ENCODE measurements around the gene RAB8B.
A peak's percentile ranks its signal among the peaks of the same experiment; 100 is the strongest.

The RAB8B gene

DNA sequence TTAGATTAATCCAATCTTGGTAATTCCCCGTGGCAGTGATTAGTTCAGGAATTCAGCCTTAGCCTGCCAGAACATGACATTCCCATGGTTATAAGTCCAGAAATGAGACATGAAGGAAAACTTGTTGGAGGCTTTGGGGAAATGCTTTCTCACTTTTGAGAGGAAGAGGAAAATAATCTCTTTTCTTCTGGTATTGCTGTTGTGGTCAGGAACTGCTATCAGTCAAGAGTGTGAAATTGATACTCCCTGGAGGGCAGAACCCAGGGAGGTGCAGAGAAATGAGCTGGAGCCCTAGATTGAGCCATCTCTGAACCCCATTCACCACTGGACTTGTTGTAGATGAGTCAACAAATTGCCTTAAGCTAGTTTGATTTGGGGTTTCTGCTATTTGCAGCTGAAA lies 49.4 kb downstream of the RAB8B start:
- ATAC-seq: peak; percentile 70 to 84

DNA sequence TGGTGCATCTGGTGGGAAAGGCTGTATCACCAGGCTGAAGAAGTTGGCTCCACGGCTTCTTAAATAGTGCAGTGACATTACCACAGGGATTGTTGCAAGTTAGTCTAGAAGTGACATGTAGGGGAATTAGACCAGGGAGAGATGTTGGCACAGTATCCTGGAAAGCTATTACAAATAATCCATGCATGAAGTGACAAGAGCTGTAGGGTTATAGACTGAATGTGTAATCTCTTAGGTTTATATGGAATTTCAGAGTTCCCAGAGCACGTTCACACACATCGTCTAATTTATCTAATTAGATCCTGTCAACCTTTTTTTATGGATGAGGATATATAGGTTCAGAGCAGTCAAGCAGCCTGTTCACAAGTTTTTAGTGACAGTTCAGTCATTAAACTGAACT lies 50.7 kb downstream of the RAB8B start:
- no peak for ATAC-seq

DNA sequence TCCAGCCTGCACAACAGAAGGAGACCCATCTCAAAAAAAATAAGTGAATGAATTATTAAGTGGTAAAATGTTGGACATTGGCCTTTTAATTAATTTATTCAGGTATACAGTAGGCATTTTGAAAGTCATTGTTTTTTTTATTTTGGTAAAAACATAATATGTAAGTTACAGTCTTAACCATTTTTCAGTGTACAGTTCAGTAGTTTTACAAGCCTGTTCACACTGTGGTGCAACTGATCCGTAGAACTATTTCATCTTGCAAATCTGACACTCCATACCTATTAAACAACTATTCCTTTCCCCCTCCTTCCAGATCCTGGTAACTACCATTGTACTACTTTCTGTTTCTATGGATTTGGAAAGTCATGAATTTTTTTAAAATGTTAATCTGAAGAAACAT lies 51.9 kb downstream of the RAB8B start:
- ATAC-seq: no peak

DNA sequence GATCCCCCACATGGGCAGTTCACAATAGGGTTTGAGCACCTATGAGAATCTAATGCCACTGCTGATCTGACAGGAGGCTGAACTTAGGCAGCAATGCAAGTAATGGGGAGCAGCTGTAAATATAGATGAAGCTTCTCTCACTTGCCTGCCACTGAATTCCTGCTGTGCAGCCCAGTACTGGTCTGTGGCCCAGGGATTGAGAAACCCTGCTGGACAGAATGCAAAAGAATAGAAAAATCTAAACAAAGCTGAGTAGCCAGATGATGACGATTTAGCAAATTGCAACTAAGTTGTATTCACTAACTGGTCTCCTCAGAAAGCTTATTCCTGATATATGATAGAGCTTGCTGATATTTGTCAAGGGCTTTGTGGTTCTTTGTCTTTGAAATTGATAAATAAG lies 53.7 kb downstream of the RAB8B start:
- no peak for ATAC-seq

DNA sequence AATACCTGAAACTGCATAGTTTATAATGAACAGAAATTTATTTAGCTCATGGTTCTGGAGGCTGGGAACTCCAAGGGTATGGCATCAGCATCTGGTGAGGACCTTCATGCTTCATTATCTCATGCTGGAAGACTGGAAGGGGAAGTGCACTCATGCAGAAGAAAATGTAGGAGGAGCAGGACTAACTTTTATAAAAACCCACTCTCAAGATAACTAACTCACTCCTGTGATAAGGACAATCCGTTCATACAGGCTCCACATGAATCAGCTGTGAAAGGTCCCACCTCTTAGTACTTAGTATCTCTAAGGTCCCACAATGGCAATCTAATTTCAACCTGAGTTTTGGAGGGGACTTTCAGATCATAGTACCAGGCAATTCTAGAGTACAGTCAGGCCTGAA lies 54.4 kb downstream of the RAB8B start:
- ATAC-seq: peak; percentile 38 to 58

DNA sequence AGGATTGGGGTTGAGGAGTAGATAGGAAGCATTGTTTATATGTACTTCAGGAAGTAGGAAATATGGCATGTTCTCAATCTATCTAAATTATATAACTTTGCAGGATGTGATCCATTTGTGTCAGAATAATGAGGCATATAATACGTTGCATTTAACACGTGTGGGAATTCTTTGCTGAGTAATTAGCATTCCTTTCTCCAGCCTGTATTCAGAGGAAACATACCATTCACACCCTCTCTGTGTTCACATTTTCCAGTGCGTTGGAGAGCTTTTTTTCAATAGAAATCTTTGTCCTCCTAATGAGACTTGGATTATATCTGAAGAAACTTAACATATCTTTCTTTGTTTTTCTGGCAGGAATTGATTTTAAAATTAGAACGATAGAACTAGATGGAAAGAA lies 55.0 kb downstream of the RAB8B start:
- ATAC-seq: no peak

DNA sequence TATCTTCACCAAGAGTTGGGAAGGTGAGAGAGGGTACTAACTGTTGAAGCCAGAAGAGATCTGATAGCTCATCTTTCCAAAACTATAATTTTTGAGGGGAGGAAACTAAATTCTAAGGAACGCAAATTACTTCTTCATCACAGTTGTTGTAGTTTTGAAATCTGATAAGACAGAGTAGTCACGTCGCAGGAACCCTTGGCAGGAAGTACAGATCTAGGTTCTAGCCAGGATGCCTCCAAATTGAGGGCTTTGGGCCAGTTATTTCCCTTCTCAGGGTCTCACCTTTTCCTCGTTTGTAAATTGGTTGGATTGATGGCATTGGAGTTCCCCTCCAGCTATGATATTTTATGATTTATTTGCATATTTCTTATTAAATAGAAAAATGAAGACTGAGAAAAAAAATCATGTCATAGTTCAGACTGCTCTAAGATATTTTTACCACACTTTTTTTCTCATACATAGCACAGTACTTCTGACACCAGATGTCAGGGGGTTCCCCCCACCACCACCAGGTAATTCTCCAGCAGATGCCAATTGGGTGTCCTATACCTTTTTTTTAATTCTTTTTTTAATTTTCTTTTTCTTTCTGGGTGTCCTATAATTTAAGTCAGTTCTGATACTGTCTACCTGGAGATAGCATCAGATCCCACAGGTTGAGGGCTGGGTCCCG lies 55.7 kb downstream of the RAB8B start:
- ATAC-seq: peak; percentile 61 to 66

DNA sequence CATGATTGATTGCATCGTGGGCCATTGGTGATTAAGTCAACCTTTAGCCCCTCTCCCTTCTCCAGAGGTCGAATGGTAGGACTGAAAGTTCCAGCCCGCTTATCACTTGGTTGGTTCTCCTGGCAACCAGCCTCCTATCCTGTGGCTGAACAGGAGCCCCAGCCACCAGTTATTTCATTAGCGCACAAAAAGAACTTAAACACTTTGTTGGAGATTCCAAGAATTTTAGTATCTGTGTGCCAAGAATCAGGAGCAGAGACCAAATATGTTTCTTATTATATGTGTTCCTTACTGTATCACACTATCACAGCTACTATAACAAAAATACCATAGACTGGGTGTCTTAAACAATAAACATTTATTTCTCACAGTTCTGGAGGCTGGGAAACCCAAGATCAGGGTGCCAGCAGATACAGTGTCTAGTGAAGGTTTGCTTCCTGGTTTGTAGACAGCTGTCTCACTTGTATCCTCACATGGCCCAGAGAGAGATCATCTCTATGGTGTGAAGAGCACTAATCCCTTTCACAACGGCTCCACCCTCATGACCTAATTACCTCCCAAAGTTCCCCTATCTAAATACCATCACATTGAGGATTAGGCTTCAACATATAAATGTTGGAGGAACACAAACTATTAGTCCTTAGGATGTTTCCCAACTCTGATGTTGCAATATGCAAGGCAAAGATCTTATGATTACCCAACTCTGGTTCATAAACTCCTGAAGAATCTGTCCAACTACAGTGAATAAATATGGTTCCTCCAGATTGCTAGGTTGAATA lies 57.5 kb downstream of the RAB8B start:
- no peak for ATAC-seq

DNA sequence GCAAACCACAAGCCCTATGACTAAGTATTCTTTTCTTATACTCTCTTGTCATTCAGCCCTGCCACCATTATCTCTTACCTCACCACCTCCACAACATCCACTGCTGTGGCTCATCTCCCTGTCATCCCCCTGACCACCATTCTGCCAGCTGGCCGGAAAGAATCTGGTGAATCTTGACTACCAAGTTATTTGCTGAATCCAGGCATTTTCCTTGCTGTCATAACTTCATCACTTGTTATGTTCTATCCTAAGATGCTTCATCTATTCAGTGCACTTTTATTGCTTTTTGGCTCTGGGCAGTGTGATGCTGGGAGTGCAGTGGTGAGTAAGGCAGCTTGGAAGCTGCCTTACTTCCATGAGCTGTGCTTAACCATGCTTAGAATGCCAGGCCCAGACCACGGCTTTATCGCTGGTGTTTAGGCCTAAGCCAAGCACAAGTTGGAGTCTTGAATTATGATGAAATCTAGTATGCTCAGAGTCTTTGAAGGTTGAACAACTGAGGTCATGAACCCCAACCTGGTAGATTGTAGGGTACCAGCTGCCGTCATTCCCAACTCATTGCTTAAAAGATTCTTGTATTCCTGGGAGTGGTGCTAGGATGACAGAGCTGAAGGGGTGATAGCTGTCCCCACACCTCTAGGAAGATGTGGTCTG lies 61.0 kb downstream of the RAB8B start:
- peak; percentile 69 to 77 for ATAC-seq

DNA sequence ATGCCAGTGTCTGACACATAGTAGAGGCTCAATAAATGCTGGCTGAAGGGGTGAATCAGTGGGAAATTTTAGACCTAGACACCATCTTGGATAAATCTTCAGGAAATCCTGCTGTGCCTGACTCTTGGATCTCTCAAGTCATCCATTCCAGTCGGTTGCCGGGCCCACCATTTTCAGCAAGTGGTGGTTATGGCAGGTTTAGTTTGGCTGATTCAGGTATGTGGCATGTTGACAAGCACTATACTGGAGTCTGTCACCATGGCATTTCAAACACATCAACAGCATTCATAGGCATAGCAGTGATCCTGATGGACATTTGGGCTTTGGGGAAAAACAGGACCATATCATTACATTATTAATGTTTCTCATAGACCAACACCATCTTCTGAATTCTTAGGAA lies 62.3 kb downstream of the RAB8B start:
- ATAC-seq: no peak

DNA sequence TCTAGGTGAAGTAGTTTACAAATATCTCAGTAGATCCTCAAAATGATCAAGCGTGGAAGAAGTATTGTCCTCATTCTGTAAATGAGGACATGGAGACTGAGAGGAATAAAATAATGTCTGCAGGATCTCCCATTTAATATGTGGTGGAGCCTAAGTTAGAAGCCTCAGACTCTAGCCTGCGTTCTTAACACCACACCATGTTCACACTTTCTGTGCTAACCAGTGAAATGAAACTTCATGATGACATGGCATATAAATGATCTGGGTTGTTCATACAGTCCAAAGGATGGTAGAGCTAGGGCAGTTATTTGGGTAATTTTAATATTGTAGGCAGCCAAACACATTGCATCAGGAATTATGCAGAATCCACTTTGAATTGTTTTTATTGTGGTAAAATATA lies 62.9 kb downstream of the RAB8B start:
- ATAC-seq: no peak

DNA sequence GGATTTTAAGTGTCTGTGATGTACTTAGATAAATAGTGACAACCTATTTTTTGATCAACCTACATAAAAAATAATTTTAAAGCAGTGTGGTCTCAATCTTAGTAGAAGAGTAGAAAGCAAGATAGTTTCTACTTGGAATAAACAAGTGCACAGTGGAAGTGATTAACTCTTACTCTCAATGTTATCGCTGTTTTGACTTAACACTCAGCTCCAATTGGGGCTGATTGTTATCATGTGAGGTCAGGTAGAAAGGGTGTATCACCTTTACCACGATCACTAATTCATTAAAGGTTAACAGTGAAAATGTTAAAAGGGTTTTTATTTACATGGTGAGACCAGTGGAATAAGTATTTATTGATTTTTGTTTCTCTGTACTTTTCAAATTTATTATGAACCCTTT lies 65.6 kb downstream of the RAB8B start:
- ATAC-seq: peak; percentile 53 to 71

DNA sequence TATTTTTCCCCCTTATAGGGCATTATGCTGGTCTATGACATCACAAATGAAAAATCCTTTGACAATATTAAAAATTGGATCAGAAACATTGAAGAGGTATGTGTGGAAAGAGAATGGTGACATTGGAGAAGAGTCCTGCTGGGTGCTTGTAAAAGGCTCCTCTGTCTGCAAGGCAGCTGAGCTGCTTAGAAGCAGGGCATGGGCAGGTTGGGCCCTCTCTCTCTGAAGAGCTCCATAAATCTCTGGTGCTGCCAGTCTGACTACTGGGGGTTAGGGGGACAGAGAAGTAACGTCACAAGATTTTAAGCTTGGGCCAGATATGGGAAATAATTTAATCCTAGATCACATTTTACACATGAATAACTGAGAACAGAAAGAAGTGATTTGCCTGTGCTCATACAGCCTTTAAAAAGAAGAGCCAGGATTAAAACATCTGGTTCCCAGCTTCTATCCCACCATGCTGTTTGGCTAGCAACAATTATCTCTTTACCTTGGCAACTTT lies 66.1 kb downstream of the RAB8B start:
- no peak for ATAC-seq

DNA sequence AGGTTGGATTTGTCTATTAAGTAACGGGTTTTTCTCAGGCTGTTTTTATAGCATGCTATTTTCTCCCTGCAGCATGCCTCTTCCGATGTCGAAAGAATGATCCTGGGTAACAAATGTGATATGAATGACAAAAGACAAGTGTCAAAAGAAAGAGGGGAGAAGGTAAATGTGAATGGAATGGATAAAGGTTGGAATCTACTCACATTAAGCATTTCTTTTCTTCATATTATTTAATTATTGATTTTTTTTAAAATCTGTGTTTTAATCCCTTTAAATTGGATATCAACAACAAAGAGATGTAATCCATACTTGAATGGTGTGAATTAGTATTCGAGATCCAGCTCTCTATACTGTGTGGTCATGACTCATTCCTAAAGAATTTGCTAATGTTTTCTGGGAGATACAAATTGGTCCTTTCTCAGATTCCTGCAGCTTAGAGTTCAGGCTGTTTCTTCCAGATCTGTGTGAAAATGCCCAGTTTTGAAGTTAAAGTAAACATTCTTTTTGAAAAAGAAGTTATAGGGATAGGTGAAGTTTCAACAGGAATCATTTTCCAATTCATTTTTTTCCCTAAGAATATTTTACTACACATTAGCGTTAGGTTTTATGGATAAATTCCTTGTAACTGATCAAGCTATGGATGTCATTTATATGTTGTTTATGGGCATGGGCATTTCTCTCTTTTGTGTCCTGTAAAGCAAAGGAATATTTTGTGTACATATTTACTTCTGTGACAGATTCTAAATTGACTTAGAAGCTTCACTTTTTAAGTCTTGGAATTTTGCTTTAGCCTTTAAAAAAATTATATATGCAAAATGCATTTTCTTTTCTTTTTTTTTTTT lies 67.2 kb downstream of the RAB8B start:
- no peak for ATAC-seq

DNA sequence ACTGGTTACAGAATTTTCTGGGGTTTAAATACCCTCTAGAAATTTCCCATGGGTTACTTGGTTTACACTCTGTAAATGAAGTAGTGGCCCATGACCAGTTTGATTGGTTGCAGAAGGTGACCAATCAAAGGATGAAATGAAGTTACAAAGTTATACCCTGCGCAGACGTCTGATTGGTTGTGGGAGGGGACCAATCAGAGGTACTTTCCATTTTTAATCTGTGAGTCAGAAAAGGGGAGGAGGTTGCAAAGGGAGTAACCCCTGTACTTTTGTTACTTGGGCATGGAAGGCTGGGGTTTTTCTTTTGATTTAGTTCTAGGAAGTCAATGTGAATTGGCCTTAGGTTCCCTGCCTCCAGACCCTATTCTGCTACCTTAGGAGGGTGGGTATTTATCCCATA lies 69.3 kb downstream of the RAB8B start:
- ATAC-seq: peak; percentile 17 to 39

DNA sequence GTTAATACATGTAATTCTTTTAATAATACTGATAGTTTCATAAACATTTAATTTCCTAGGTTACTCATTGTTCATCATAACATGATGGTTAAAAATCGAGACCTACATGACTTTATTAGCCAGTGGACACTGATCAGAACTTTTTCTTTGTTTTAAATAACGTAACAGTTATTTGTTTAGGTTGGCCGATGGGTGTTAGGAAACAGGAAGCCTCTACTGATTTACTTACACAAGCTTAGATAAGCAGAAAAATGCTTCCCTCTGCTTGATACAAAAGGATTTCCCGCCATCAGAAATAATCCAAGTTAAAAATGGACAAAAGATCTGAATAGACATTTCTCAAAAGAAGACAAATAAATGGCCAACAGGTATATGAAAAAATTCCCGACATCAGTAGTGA lies 71.4 kb downstream of the RAB8B start:
- ATAC-seq: no peak

DNA sequence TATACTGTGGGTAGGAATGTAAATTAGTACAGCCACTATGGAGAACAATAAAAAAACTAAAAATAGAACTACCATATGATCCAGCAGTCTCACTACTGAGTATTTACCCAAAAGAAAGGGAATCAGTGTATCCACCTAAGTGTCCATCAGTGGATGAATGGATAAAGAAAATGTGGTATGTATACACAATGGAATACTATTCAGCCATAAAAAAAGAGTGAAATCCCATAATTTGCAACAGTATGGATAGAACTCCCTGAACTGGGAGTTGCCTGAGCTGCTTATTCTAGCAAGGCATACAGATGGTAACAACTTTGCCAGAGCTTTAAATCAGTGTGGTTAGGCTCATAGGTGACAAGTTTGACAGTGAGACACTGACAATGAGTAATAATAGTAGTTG lies 71.9 kb downstream of the RAB8B start:
- no peak for ATAC-seq

DNA sequence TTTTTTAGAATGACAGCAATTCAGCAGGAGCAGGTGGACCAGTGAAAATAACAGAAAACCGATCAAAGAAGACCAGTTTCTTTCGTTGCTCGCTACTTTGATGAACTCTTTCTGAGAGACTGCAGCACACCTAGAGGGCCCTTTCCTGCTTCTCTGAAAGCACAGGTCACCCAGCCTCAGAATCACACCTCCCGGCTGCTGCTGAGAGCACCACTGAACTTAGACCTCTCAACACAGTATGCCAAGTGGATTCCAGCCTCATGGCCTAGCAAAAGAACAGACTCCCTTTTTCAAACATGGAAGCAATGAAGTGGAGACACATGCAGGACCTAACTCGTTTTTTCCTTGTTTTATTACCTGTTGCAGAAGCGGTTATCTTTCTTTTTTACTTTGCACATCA lies 74.1 kb downstream of the RAB8B start:
- no peak for ATAC-seq

DNA sequence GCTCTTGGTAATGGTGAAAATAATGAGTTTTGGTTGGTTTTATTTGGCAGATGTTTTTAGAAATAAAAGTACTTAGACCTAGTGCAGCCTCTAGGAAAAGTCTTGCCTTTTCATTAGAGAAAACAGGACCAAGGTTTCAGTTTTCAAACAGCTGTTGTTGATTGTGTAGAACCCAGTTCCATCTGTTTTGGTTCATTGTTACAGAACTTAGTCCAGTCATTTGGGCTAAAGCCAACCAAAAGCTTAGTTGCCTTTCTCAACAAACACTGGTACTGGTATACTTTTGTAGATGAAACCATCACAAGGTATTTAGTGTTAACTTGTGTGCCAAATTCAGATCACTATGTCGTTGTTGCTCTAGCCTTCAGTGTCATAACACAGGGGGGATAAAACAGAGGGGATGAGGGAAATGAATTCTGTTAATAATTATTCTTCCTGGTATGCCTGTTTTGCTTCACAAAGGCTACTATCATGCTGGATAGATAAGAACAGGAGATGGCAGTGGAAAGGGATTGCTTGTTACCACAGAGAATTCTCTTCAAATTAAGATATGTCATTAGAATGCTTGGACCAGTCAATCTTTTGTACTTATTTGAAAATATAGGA lies 75.4 kb downstream of the RAB8B start:
- ATAC-seq: no peak

DNA sequence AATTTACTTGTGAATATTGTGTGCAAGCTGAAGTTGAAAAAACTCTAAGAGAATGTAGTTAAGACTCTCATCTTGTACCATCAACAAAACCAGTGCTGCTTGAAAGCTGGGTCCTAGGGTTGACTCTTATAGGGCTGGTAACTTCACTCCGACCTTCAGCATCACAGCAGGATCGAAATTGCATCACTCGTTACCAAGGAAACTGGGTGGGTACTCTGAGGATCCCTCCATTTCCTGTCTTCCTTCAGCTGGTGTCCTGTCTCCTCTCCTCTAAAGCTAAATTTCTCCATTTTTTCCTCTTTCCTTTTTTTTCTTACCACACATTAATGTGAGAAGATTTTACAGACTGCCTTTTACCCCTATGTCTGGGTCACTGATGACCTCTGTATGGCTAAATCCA lies 85.0 kb downstream of the RAB8B start:
- no peak for ATAC-seq

DNA sequence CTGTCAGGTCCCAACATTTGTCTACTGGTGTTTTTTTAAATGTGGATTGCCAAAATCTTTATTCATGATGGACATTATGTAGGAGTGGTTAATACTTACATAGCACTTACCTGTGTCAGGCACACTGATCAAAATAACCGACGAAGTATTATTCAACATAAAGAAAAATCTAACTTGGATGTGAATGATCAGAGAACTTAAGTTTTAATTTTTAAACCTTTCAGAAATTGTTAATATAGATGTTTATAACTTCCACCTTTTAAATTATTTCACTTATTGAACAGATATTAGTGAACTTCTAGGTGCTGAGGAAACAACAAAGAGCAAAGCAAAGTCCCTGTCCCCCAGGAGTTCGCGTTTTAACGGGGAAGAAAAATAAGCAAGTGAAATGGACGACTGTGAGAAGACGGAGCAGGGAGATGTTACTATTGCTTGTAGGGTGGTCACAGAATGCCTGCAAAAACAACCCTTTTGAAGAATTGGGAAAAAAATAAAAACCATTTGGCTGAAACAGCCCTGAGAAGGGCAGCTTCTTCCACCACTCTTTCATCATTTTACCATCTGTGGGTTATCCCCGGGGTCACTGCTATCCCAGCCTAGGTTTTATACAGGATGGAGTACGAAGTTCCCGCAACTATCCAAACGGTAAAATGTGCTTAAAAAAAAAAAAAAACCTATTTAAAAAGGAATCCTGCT lies 87.1 kb downstream of the RAB8B start:
- ATAC-seq: no peak
